Forelimb muscle (tissue), 1 donor: ENCODE results near the gene MLPH. TPM values are rescaled to one million over a fixed set of nuclear protein-coding genes. Genes with fewer than 3 reads are reported as not detected.

Experiments used
- DNase-seq: peaks from one replicate; pipeline ENCODE4 v3.0.0-alpha.2; 2013; ENCODE audit warnings: low read depth
- polyA plus RNA-seq: library from polyadenylated mRNA; unstranded; fragments of 120-200 nt; gene quantifications from one replicate; pipeline ENCODE4 v1.2.1, GENCODE V29; 2013; ENCODE audit not compliant: insufficient read length

MLPH gene
- polyA plus RNA-seq, 1 donor = 1.0 TPM

- no peak for DNase-seq
Measured at GRCh38 chr2:237478979-237479378, 8.1 kb upstream of the MLPH start.

GRCh38 chr2:237479747-237480146 is 7.3 kb upstream of the MLPH start:
- DNase-seq = no peak

GRCh38 chr2:237480556-237480955 is 6.5 kb upstream of the MLPH start:
- DNase-seq = no peak

GRCh38 chr2:237480988-237481525 is 6.0 kb upstream of the MLPH start:
- DNase-seq = no peak

- no peak for DNase-seq
Measured at GRCh38 chr2:237482485-237482884, 4.6 kb upstream of the MLPH start.

GRCh38 chr2:237483018-237483731 is 3.9 kb upstream of the MLPH start:
- DNase-seq = no peak

- DNase-seq = no peak
Measured at GRCh38 chr2:237485304-237485703, 1.7 kb upstream of the MLPH start.

- no peak for DNase-seq
Measured at GRCh38 chr2:237485844-237486243, 1.2 kb upstream of the MLPH start.

- no peak for DNase-seq
Measured at GRCh38 chr2:237486334-237486818, 675 bp upstream of the MLPH start.

- DNase-seq = no peak
Measured at GRCh38 chr2:237487496-237487895, 445 bp downstream of the MLPH start.

GRCh38 chr2:237488295-237488694 is 1.2 kb downstream of the MLPH start:
- DNase-seq = no peak

- DNase-seq = no peak
Measured at GRCh38 chr2:237488901-237489860, 2.1 kb downstream of the MLPH start.

- DNase-seq = no peak
Measured at GRCh38 chr2:237490009-237490711, 3.1 kb downstream of the MLPH start.

- DNase-seq = no peak
Measured at GRCh38 chr2:237490795-237491194, 3.7 kb downstream of the MLPH start.

- DNase-seq = no peak
Measured at GRCh38 chr2:237491515-237492118, 4.6 kb downstream of the MLPH start.

- DNase-seq = no peak
Measured at GRCh38 chr2:237492137-237492890, 5.3 kb downstream of the MLPH start.

- DNase-seq = no peak
Measured at GRCh38 chr2:237494066-237494465, 7.0 kb downstream of the MLPH start.

- no peak for DNase-seq
Measured at GRCh38 chr2:237495521-237496117, 8.6 kb downstream of the MLPH start.

- DNase-seq = no peak
Measured at GRCh38 chr2:237496428-237496827, 9.4 kb downstream of the MLPH start.
